ENCODE data around the gene CANT1. TPM values are rescaled to one million over a fixed set of nuclear protein-coding genes. Genes with fewer than 3 reads are reported as not detected.

CANT1 gene
- total RNA-seq = 10 to 100 TPM; 32.4 to 78.3 (median 59.5) TPM
- polyA plus RNA-seq = 10 to 100 TPM; 10.3 to 29.5 (median 10.7) TPM
- long read RNA-seq, donor 1, partial matches to known transcripts = 0 of 10 reads
- long read RNA-seq, donor 1, other reads (novel, unspliced or antisense) = 0 of 10 reads
- long read RNA-seq, donor 2, transcript CANT1-202 (5 exons, 3,252 nt) = major isoform, 6 of 9 reads
- long read RNA-seq, donor 2, partial matches to known transcripts = 0 of 9 reads
- long read RNA-seq, donor 2, other reads (novel, unspliced or antisense) = 0 of 9 reads
- long read RNA-seq, donor 3, partial matches to known transcripts = 0 of 8 reads
- long read RNA-seq, donor 3, other reads (novel, unspliced or antisense) = 0 of 8 reads
- long read RNA-seq, donor 4, partial matches to known transcripts = 2 of 5 reads
- long read RNA-seq, donor 4, other reads (novel, unspliced or antisense) = 1 of 5 reads
- long read RNA-seq, donor 5, transcript CANT1-201 (4 exons, 3,534 nt) = minor isoform, 15 of 90 reads
- long read RNA-seq, donor 5, transcript CANT1-202 (5 exons, 3,252 nt) = major isoform, 32 of 90 reads
- long read RNA-seq, donor 5, partial matches to known transcripts = 4 of 90 reads
- long read RNA-seq, donor 5, other reads (novel, unspliced or antisense) = 37 of 90 reads
- long read RNA-seq, donor 6, partial matches to known transcripts = 4 of 4 reads
- long read RNA-seq, donor 6, other reads (novel, unspliced or antisense) = 0 of 4 reads
- long read RNA-seq, donor 7, partial matches to known transcripts = 0 of 4 reads
- long read RNA-seq, donor 7, other reads (novel, unspliced or antisense) = 0 of 4 reads
- long read RNA-seq, donor 8, transcript CANT1-202 (5 exons, 3,252 nt) = major isoform, 9 of 14 reads
- long read RNA-seq, donor 8, partial matches to known transcripts = 0 of 14 reads
- long read RNA-seq, donor 8, other reads (novel, unspliced or antisense) = 0 of 14 reads
- long read RNA-seq, donor 9, partial matches to known transcripts = 0 of 2 reads
- long read RNA-seq, donor 9, other reads (novel, unspliced or antisense) = 0 of 2 reads
- long read RNA-seq, donor 10, partial matches to known transcripts = 0 of 2 reads
- long read RNA-seq, donor 10, other reads (novel, unspliced or antisense) = 0 of 2 reads

GRCh38 chr17:79009397-79010303 is at the start of gene CANT1:
TSS of gene CANT1 (minus strand) at chr17:79009764. CDS start at chr17:78997622, 12,142 bp downstream.
- WGBS, 4 donors = 0 to 2% (median 1%) methylated on average over 32 to 73 of the region's 73 CpGs
- Histone ChIP-seq H3K9me3 (replicated peaks in 1 of 3) (no peaks in the 10 kb centered on the region), H3K27me3 (no peaks in the 10 kb centered on the region), H3K4me1 (replicated peaks in 1 of 2) (peaks cover 23 to 38% of the 10 kb centered on the region in 2 donors), H3K4me3 (peak within 1 kb of the TSS in 3 of 4 donors; percentile 31 to 100 (median 48)), H3K27ac (peak within 1 kb of the TSS in 3 of 5 donors; percentile 82 to 99 (median 88)), H3K36me3 (replicated peaks in 1 of 2) (no peaks in the 10 kb centered on the region)
- TF ChIP-seq POLR2A (IDR thresholded peaks at IDR 0.05) (peak; percentile 60 to 81), CTCF (IDR thresholded peaks at IDR 0.05) (no peak)
- intact Hi-C loops (cut with DNase I) = no loop called here
- peak; percentile 80 to 89 (median 85) for DNase-seq

GRCh38 chr17:79057737-79058385 is 48.3 kb upstream of the CANT1 start:
- no peaks in the 10 kb centered on the region for H3K27me3 ChIP-seq
- no peak for TF ChIP-seq CTCF (IDR thresholded peaks at IDR 0.05)
- TF ChIP-seq POLR2A (IDR thresholded peaks at IDR 0.05) = no peak
- H3K9me3 ChIP-seq (replicated peaks in 1 of 3) = peaks cover 0 to 5% (median 0%) of the 10 kb centered on the region in 3 donors
- H3K4me1 ChIP-seq (replicated peaks in 1 of 2) = no peaks in the 10 kb centered on the region
- H3K4me3 ChIP-seq = no peak overlapping the region
- DNase-seq = peak in 1 of 7 donors; percentile 5
- no peaks in the 10 kb centered on the region for H3K36me3 ChIP-seq (replicated peaks in 1 of 2)
- H3K27ac ChIP-seq = no peak overlapping the region
- intact Hi-C loops (cut with DNase I) = no loop called here
- 80 to 86% (median 84%) methylated on average over 10 of the region's 10 CpGs for WGBS, 4 donors

GRCh38 chr17:79055197-79055596 is 45.6 kb upstream of the CANT1 start:
- Histone ChIP-seq H3K27ac (no peak overlapping the region), H3K4me1 (replicated peaks in 1 of 2) (no peaks in the 10 kb centered on the region), H3K9me3 (replicated peaks in 1 of 3) (peaks cover 0 to 5% (median 0%) of the 10 kb centered on the region in 3 donors), H3K27me3 (no peaks in the 10 kb centered on the region), H3K4me3 (no peak overlapping the region), H3K36me3 (replicated peaks in 1 of 2) (no peaks in the 10 kb centered on the region)
- no peak for TF ChIP-seq CTCF (IDR thresholded peaks at IDR 0.05)
- TF ChIP-seq POLR2A (IDR thresholded peaks at IDR 0.05) = no peak
- DNase-seq = no peak
- intact Hi-C loops (cut with DNase I) = no loop called here
- 84 to 93% (median 85%) methylated on average over 5 of the region's 5 CpGs for WGBS, 4 donors
